LHCN-M2 (cell line): ENCODE data around the gene TNRC6C. TPM values are rescaled to one million over a fixed set of nuclear protein-coding genes. Genes with fewer than 3 reads are reported as not detected.
"Not testable (repeated sequence)": the region's sequence is repeated elsewhere in the genome, so short reads cannot be mapped to it uniquely, and the experiment has no call there.

Experiments
- DNase-seq: peaks from one replicate; pipeline ENCODE4 v3.0.0-alpha.2; 2012; ENCODE audit warnings: low read depth
- total RNA-seq: library from RNA; depleted of rRNA; stranded (reverse); fragments of >200 nt; gene quantifications from 2 replicates; pipeline ENCODE4 v1.2.3, GENCODE V29; 2014

TNRC6C gene
- total RNA-seq, 1 experiment from 2014 or later: 2.4 TPM

DNA sequence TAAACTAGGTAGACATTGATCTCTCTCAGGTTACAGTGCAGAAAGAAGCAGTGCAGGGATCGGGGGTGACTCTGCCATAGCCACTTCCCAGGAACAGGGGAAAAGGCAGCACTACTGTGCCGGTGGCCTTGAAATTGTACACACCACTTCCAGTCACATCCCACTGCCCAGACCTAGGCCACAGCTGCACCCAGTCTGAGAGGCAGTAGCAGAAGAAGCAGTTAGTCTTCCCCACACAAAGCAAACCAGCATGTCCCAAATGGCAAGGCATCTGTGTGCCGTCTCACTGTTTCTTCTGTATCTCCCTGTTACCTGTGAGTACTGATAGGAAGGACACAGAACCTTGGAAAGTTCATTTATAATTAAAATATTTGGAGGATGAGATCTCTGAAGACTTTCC lies 123.0 kb downstream of the TNRC6C start:
- no peak for DNase-seq

DNA sequence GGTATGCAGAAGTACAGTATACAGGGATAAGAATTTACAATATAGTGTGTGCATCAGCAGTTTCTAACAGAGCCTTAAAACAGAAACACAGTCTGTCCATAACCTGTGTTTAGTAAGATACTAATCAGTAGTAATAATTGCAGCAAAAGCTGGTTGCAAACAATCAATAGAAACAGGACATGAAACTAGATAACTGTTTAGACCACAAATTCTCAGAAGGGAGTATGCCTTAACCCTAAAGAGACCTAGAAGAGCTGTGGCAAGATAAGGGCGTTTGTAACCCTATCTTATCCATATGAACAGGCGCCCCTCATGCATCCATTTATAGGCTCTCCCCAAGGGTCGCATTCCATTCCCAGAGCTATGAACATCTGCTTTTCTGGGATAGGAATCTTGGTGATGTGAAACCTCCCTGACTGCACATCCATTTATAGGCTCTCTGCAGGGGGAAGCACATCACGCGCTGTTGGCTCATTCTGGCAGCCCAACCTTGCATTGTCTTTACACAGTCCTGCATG lies 123.9 kb downstream of the TNRC6C start:
- DNase-seq: not testable (repeated sequence)

DNA sequence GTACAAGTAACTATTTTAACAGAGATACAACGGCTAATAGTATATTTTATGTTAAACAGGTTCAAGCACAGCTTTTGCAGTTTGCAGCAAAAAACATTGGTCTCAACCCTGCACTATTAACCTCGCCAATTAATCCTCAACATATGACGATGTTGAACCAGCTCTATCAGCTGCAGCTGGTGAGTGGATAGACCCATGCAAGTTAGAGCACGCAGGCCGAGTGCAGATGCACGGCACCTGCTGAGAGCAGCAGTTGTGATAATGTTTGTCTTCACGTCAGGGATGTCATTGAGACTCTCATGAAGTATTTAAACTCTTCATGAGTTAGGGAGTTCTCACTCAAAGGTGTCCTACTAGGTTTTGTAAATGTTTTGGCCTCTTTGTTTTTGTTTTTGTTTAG lies 124.5 kb downstream of the TNRC6C start:
- no peak for DNase-seq

DNA sequence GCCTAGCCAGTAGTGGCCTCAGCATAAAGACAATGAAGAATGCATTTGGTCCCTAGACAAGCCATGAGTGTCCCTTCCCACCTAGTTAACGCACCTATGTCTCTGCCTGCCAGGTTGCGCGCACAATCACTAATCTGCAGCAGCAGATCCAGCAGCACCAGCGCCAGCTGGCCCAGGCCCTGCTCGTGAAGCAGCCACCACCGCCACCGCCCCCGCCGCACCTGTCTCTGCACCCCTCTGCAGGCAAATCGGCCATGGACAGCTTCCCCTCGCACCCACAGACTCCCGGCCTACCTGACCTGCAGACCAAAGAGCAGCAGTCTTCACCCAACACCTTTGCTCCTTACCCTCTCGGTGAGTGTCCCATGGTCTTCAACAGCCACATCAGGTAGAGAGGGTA lies 128.2 kb downstream of the TNRC6C start:
- no peak for DNase-seq

DNA sequence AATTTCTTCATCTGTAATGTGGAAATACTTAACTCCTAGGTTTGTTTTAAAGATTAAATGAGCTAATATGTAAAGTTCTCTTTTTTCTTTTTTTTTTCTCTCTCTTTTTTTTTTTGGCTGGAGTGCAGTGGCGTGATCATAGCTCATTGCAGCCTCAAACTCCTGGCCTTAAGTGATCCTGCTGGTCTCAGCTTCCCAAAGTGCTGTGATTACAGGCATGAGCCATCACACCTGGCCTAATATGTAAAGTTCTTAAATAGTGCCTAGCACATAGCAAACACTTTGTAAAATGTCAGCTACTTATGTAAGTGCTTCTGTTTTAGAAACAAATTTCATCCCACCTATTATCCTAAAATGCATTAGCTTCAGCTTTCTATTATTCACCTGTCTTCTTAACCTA lies 130.0 kb downstream of the TNRC6C start:
- DNase-seq: no peak

DNA sequence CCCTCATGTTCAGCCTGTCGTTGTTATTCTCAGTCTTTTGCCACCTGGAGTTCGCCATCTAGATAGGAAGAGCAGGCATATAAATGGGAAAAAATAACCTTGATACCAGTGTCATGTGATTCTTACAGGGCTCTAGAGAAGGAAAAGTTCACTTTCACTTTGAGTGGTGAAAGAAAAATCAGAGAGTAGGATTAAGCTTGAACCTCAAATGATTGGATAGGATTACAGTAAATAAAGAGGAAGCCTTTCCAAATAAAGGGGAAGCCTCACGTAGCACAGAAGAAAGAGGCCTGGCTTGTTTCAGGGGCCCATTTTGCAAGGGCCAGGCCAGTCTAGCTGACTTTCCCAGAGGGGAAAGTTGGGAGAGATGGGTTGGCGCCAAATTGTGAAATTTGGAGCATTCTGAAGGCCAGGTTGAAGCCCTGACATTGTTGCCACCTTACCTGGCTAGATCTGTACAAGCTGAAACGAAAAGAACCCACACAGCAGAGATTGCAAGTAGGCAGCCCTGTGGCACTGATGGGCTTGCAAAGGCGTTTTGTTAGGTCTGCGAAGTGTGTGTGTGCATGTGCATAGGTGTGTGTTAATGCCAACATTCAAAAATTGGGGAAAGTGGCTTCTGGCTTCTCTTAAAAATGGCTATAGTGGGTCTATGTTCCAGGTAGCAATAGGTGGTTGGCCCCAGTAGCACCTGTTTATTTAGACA lies 131.2 kb downstream of the TNRC6C start:
- DNase-seq: no peak

DNA sequence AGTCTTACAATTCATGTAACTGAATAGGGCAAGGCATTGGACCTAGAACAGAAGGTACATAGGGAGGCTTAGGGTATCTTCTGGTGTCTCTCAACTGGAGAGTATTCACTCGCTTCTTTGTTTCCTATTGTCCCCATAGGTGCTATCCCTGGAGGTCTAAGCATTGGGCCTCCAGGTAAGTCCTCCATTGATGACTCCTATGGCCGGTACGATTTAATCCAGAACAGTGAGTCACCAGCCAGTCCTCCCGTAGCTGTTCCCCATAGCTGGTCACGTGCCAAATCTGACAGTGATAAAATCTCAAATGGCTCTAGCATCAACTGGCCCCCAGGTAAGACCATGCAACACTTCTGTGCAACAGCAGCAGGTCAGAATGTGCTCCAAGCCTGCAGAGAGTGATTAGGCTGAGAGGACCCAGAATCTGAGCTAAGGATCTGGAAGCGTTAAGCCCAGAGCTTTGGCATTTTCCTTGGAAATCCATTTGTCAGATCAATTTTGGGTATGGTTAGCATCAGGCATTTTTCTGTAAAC lies 134.4 kb downstream of the TNRC6C start:
- DNase-seq: no peak

DNA sequence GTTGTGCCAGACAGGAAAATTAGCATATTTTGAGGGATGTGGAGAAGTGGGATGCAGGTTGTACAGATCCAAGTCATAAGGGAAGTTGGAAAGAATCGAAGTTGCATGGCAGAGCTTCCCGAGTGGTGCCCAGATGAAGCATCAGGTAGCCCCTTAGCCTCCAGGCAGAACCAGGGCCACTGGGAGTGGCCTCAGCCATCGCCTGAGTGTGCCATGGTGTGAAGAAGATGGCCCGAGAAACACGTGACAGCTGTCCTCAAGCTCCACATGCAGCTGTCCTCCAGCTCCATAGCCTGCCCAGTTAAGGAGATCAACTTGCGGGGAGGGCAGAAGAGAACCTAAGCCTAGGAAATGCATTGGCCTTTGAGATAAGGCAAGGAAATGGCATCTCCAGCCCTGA lies 136.5 kb downstream of the TNRC6C start:
- DNase-seq: no peak

DNA sequence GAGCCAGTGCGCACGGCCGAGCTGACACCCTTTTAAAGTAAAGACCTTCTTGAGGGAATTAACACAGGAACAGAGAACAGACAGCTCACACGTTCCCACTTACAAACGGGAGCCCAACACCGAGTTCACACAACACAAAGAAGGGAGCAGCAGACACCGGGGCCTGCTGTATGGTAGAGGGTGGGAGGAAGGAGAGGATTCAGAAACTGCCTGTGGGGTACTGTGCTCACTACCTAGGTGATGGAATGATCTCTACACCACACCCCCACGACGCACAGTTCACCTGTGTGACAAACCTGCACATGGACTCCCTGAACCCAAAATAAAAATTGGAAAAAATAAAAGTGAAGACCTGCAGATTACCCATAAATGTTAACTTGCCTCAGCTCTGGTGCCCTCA lies 137.6 kb downstream of the TNRC6C start:
- no peak for DNase-seq

DNA sequence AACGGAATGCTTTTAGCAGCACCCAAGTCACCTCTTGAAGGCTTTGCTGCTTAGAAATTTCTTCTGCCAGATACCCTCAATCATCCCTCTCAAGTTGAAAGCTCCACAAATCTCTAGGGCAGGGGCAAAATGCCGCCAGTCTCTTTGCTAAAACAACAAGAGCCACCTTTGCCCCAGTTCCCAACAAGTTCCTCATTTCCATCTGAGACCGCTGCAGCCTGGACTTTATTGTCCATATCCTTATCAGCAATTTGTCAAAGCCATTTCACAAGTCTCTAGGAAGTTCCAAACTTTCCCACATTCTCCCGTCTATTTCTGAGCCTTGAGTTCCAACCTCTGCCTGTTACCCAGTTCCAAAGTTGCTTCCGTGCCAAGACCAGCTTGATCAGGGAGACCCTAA lies 142.6 kb downstream of the TNRC6C start:
- DNase-seq: no peak

DNA sequence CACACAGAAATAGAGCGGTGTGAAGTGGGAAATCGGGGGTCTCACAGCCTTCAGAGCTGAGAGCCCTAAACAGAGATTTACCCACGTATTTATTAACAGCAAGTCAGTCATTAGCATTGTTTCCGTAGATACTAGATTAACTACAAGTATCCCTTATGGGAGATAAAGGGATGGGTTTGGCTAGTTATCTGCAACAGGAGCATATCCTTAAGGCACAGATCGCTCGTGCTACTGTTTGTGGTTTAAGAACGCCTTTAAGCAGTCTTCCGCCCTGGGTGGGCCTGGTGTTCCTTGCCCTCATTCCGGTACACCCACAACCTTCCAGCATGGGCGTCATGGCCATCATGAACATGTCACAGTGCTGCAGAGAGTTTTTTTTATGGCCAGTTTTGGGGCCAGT lies 143.0 kb downstream of the TNRC6C start:
- DNase-seq: no peak

DNA sequence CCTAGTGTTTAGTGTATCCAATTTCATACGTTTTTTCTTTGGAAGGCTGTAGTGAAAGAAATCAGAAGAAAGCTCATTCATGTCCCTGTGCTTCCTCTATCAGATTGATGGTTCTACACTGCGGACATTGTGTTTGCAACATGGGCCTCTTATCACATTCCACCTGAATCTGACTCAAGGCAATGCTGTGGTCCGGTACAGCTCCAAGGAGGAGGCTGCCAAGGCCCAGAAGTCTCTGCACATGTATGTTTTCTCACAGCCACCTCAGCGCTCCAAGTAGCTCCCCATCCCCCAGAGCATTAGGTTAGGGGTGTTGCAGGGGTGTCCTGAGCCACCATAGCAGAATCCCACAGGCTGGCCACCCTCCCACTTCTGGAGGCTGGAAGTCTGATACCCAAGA lies 144.8 kb downstream of the TNRC6C start:
- DNase-seq: no peak

DNA sequence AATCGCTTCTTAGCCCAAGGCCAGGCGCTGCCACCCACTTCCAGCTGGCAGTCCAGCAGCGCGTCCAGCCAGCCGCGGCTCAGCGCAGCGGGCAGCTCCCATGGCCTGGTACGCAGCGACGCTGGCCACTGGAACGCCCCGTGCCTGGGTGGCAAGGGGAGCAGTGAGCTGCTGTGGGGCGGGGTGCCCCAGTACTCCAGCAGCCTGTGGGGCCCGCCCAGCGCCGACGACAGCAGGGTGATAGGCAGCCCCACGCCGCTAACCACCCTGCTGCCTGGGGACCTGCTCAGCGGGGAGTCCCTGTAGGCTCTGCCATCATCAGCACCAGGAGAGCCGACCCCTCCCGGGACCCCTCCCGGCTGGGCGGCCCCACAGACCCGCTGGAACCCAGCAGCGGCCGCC lies 146.0 kb downstream of the TNRC6C start:
- DNase-seq: no peak

DNA sequence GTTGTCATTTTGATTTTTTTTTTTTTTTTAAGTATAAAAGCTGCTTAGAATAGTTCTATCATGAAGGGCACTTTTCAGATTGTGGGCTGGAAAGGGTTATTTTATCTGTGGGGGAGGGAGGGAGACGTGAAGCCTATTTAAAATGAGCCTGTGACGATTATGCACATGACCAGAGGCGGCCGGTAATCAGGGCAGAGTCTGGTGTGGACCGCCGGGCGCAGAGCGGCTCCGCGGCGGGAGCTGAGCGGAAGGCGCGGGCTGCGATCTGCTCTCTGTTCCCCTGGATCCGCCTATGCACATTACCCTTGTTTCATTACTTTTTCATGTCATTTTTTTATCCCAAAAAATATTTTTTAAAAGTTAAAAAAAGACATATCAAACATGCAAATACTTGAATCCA lies 146.6 kb downstream of the TNRC6C start:
- no peak for DNase-seq

DNA sequence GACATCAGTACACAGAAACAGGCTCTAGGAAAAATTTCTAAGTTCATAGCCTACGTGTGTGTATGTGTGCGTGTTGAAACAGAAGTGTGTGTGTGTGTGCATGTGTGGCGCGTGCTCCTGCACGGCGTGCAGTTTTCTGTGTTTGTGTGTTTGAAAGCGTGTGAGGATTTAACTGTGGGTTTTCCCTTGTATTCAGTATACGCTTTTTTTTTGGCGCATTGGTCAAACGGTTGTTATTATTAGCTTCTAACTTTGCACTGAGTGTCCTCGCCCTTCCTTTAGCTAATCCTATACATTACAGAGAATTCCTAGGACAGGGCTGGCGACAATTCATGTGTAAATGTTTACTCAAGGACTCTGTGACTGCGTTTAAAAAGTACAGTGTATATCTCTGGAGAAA lies 147.0 kb downstream of the TNRC6C start:
- no peak for DNase-seq

DNA sequence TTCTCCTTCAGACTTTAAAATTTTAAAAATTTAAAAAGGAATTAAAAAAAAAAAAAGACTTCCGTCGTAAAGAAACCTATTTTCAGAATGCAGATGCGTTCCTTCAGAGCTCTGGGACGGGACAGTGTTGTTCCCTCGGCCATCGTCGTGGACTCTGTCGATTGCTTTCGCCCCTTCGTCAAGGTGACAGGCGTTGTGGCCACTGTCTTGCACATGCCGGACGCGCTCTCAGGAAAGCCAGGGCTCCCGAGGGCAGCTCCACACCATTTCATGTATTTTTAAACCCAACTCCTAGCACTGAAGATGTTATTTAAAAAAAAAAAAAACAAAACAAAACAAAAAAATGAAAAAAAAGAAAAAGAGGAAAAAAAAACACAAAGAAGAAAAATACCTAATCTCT lies 147.7 kb downstream of the TNRC6C start:
- DNase-seq: no peak

DNA sequence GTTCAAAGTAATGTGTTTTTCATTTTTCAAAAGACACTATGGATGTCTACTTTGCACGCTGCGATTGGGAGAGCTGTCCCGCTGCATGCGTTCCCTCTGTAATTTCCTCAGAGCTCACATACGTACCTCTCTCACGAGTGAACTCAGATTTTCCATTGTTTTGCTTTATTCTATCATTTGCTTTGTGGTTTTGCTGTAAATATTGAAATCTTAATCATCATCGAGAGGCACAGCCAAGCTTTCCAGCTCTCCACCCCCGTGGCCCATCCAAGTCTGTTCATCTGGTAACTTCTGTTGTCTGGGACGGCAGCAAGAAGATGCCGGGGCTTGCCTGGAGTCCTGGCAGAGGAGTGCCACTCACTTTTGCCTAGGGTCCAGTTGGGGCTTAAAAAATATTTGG lies 149.0 kb downstream of the TNRC6C start:
- no peak for DNase-seq

DNA sequence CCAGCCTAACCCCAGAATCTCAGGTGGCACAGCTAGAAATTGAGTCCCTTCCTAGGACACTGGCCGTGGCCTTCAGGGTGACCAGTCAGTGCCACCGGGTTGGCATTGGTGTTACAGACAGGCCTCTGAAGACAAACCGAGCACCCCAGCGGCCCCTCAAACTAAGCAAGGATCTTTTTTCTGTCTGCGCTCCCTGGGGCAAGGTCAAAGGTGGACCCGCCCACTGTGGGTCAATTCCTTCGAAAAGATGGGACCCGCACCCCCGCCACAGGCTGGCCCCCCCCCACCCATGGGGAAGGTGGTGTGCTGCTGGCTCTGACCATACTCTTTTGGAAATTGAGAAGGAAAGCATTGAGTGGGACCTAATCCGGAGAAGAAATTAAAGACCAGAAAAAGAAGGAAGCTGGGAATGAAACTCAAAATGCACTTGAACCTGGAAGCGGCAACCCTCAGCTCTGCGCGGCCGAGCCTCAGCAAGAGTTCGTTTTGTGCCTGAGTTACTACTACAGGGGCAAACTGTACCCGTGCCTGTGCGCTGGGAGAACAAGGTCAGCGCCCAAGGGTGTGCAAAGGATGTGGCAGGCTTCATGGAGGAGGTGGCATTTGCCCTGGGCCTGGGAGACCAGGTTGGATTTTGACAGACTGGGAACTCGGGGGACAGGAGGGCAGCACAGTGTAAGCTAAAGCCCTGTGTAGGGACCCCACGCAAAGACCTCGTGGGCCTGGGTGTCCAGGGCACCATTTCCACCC lies 149.6 kb downstream of the TNRC6C start:
- no peak for DNase-seq

DNA sequence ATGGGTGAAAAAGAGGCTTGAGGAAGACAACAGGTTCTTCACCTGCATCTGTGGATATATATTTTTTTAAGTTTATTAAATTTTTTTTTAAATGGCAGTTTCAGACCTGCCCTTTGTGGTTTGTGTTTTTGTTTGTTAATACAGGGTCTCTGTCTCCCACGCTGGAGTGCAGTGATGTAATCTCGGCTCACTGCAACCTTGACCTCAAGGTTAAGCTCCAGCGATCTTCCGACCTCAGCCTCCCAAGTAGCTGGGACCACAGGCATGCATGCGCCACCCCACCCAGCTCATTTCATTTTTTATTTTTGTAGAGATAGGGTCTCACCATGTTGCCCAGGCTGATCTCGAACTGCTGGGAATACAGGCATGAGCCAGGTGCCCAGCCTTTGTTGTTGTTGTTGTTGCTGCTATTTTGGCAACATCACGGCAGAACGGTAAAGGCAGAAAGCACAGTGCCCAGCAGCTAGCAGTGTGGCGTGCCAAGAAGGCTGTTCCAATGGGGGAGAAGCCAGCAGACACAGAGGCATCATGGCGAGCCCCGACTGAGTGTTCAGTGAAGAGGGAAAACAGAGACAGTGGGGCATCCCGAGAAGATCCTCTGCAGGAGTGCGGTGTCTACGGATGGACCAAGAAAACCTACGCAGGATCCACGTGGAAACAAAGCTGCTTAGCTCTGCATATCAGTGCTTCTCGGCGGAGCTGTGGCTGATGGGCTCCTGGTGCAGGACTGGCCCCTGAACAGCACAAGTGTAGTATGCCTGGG lies 150.4 kb downstream of the TNRC6C start:
- no peak for DNase-seq

DNA sequence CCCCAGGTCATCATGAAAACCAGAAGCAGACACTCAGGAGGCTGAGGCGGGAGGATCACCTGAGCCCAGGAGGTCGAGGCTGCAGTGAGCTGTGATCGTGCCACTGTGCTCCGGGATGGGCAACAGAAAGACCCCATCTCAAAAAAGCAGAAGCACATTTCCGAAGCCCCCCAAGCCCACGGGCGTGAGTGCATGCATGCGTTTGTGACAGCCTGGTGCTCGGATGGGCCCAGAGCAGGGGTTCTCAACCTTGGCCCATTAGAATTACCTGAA lies 150.9 kb downstream of the TNRC6C start:
- DNase-seq: no peak

DNA sequence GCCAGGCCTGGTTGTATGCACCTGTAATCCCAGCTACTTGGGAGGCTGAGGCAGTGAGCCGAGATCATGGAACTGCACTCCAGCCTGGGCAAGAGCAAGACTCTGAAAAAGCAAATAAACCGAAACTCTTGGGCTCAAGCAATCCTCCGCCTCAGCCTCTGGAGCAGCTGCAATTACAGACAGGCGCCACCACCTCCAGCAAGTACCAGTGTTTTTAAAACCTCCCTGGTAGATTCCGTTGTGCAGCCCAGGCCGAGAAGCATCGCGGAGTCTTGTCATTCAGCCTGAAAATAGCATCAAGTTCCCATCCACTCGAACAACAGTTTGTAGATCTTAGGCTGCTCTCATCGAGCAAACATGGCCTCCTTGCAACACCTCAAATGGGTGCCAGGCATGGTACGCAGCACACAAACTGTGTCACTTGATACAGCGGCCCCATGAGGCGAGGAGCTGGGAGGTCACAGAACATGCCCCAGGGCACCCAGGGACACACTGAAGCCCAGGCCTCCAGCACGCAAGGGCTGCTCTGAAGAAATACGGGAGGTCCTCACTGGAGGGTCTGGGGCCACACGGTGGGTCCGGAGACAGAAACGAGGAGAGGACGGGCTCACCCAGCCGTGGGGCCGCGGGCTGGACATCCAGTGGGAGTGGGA lies 152.0 kb downstream of the TNRC6C start:
- no peak for DNase-seq
